CD4-positive, alpha-beta T cell treated with Interleukin-21 for 1 hour (primary cell): ENCODE results near the gene ATP8A2.
"Not testable (repeated sequence)": the region's sequence is repeated elsewhere in the genome, so short reads cannot be mapped to it uniquely, and the experiment has no call there.

Experiments
- DNase-seq: peaks from one replicate; pipeline ENCODE4 v3.0.0-alpha.2; 2020

ATP8A2 gene

DNA sequence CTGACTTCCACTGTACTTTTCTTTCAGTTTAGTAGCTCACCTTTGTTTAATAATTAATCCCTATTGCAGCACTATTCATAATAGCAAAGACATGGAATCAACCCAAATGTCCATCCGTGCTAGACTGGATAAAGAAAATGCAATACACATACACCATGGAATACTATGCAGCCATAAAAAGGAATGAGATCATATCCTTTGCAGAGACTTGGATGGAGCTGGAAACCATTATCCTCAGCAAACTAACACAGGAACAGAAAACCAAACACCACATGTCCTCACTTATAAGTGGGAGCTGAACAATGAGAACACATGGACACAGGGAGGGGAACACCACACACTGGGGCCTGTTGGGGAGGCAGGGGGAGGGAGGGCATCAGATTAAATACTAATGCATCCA lies 402.3 kb downstream of the ATP8A2 start:
- DNase-seq, result not testable (repeated sequence)

DNA sequence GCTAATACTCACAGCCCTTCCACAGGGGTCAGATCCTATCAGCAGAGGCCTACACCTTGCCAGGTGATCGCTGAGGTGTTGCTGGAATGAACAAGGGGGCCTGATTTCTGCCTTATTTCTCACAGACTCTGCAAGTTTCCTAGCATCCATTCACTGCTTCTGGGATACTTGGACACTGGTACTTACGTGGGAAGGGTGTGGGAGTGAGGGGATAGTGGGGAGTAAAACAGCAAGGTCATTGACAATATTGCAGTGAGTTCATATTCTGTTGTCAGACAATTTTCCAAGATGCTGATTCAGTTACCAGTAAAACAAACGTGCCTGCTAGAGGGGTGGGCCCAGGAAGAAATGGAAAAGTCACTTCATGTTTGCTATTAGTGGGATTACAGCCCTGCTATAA lies 403.5 kb downstream of the ATP8A2 start:
- DNase-seq, result no peak

DNA sequence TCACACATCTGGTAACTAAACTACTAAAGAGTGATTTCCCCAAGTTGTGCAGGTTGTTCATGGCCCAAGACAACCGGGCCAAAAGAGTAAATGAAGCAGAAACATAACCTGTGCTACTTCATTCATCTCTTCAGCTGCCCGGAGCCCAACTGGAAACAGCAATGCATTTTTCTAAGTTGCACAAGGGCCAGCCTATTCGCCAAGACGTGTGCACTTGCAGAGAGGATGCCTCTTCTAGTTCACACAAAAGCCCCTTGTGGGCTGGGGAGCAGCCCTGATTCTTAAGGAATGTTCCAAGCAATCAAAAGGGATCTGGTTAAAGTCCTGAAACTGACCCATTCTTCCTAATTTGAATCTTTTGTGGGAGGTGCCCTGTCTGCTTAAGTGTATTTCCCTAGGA lies 404.2 kb downstream of the ATP8A2 start:
- DNase-seq, result no peak

DNA sequence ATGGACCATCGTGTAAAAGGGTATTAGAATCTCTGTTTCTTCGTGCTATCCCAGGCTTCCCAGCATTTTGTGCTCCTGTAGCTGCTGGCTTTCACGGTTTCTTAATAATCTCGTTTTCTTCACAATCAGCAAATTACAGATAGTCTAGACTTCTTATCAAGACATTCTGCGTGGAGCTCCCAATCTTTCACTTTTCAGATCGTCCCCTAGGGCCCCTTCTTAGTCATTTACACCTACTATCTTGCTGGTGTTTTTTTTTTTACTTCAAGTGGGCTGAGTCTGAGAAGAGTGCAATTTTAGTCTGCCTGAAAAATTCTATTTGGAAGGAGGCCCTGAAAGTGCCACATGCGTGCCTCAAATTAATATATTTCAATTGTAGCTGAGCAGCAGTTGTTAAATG lies 404.9 kb downstream of the ATP8A2 start:
- DNase-seq, result no peak

DNA sequence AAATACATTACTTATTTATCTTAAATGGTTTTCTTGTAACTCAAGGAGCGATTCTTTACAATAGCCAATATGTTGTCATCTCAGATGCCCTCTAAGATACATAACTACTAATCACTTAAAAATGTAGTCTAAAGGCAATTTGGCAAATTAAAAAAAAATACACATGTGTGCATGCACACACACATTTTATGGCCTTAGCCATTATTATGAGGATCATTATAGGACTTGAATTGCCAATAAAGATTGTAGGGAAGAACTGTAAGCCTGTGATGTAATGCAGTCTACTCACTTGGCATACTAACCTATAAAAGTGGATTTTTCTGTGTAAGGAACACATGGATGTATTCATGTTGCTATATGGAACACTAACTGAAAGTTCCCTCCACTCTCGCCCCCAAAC lies 405.7 kb downstream of the ATP8A2 start:
- DNase-seq, result no peak

DNA sequence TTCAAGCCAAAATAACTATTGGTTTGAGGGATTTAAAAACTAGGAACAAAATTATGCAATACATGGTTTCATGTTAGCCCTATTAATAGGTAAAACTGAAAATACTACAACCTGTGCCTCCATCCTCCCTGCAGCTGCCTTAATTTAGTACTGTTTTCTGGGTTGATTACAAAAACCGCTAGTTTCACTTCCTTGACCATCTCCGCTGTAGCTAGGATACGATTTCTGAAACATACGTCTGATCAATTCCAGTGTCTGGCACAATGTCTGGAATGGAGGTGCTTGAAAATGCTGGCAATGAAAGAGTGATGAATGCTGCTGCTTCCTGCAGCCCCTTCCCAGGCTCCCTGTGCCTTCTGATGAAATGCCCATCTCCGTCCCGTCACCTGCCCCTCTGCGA lies 406.6 kb downstream of the ATP8A2 start:
- DNase-seq, result no peak

DNA sequence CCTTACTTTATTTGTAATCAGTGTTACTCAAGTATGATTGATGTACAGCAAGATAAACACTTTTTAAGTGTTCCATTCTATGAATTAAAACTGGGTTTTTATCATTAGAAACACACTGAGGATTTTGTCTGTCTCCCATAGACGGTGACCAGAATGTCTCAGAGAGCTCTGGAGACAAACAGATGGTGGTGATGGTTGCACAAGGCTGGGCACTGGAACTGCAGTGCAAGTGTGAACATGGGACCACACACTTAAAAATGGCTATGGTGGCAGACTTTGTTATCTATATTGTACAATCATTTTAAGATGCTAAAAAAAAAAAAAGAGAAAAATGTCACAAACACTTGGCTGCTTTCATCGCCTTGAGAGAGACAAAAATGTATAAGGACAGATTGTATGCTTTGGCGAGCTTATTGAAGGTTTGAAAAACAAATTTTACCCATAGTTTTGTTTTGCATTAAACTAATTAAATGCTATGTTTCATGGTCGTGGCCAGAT lies 407.1 kb downstream of the ATP8A2 start:
- no peak for DNase-seq

DNA sequence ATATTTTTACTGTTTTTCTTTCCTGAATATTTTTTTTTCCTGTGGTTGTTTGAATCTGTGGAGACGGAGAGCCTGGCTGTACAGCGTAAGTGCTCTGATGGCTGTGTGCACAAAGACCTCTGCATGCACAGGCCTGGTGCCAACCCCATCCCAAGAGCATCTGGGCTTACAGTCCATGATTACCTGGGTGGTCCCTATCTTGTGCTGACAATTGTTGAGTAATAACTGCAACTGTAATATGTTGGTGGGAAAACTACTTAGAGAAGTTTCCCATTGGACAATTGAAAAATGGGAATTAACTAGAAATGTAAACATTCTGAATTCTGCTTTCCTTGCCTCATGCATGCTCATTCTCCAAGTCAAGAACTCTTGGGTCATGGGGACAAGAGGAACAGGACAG lies 411.3 kb downstream of the ATP8A2 start:
- no peak for DNase-seq

DNA sequence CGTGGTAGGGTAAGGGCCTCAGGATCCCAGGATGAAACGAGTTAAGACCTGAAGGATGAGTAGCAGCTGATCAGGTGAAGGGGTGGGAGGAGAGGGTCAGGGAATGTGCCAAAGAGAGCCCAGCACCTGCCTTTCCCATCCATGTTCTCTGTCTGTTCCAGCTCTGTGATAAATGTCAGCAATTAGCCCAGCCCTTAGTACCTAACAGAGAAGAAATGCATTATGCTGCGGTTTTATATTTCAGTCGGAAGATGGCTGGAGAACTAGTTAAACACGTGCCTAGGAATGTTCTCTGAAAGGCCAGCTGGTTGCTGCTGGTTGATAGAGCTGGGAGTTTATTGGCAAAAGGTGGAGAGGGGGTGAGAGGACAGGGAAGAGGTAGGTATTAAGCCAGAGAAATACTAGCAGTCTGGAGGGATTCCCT lies 411.8 kb downstream of the ATP8A2 start:
- no peak for DNase-seq

DNA sequence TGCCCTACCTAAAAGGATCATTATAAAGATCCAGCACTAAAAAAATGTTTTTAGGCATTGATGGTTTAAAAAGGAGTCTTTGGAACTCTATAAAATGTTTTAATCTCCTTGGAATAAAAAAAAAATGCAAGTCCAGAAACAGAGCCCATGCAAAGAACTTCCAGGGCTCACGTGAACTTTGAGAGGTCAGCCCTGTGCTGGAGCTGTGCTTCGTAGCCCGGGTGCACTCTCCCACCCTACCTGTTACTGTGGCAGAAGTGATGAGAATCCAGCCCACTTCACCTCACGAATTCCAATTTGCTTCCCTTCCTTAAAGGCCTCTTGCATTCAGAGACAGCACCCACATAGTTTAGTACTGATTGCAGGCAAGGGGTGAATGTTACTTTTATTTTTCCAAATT lies 412.3 kb downstream of the ATP8A2 start:
- DNase-seq, result no peak

DNA sequence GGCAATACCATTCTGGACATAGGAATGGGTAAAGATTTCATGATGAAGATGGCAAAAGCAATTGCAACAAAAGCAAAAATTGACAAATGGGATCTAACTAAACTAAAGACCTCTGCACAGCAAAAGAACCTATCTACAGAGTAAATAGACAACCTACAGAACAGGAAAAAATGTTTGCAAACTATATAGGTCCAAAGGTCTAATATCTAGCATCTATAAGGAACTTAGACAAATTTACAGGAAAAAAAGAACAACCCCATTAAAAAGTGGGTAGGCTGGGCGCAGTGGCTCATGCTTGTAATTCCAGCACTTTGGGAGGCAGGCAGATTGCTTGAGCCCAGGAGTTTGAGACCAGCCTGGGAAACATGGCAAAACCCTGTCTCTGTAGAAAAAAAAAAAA lies 418.4 kb downstream of the ATP8A2 start:
- DNase-seq, result not testable (repeated sequence)

DNA sequence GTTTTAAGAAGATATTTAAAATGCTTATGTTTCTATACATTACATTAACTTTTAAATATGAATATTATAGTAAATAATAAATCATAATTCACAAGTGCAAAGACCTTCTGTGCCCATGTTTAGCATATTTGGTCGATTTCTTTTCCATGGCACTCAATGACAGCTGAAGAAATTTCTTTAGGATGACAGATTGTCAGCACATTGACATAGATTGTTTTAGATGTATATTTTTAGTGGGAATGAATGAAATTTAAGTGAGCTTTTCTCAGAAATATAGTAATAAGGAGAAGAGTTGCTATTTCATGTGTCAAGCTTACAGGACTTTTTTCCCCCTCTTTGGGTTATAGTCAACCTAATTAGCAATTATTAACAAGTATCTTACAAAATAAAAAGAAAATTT lies 423.5 kb downstream of the ATP8A2 start:
- DNase-seq, result no peak

DNA sequence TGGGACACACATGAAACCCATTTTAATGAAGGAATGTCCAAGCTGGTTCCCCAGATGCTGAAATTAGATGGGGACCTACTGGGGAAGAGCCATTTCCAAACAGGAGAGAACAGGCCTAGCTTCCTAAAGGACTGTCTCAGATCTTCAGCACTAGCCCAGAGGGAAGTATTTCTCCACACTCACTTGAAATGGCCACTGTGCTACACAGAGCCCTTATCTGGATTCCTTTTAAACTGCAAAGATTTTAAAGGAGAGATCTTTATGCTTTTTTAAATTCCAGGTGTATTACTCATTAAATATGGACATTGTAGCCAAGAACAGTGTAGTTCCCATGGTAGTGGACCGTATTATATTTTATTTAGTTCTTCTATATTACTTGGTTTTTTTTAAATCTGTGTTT lies 424.7 kb downstream of the ATP8A2 start:
- DNase-seq, result no peak

DNA sequence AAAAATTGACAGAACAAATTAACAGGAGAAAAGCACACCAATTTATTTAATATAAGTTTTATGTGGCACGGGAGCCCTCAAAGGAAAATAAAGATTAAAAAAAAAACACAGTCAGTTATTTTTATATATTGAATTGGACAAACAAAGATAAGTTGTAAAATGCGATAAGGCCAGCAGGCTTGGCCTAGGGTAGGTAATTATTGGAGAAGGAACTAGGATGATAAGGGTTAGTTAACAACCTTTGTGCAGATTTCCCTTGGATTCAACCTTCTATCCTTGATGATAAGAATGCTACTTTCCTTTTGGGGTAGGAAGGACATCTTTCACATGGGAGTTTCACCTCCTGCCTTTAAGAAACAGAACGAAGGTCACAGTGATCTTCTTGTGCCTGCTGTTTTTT lies 427.2 kb downstream of the ATP8A2 start:
- no peak for DNase-seq

DNA sequence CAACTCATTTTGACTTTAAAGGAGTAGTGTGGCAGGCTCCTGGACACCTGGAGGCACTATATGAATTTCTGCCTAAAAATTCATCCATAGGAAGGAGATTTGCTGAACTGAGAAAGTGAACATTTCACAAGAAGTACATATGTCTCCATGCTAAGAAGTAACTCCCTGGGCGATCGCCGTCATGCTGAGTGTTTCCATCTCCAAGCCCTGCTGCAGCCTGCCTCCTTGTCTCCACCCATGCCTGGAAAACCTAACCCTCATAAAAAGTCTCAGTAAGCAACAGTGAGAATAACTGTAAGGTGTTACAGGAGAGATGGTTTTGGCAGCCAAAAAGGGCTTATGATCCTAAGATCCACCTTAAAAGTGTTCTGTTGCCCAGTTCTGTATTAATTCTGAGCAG lies 428.7 kb downstream of the ATP8A2 start:
- no peak for DNase-seq

DNA sequence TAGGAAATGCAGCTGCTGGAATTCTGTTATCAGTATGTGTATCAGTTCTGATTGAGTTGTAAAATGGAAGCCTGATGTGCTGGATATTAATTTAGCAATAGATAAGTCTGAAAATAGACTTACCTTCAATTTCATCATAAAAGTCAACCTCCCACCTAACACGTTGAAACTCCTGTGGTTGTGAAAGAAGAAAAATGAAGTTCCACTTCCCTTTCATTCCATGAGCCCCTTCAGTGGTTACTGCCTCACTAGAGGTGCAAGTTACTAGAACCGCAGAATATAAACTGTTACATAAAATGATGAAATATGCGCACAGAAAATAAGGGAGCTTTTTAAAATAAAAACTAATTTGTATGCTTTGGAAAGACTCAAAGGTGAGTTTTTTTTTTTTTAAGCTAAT lies 430.8 kb downstream of the ATP8A2 start:
- DNase-seq, result no peak

DNA sequence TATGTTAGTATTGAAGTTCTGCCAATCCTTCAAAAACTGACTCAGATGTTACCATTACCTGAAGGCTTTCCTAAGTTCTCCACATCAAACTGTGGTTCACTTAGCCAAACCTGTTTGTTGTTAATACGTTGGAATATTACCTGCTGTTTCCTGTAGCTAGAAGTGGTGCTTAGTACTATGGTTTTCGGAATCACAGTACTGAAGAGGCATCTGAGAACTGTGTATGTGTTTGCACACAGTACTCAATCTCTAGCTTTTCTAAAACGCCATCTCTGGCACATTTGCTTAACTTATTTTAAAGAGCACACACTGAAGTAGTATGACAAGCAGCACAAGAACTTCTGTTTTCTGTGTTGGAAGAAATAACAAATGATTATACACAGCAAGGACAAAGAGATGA lies 431.9 kb downstream of the ATP8A2 start:
- DNase-seq, result no peak

DNA sequence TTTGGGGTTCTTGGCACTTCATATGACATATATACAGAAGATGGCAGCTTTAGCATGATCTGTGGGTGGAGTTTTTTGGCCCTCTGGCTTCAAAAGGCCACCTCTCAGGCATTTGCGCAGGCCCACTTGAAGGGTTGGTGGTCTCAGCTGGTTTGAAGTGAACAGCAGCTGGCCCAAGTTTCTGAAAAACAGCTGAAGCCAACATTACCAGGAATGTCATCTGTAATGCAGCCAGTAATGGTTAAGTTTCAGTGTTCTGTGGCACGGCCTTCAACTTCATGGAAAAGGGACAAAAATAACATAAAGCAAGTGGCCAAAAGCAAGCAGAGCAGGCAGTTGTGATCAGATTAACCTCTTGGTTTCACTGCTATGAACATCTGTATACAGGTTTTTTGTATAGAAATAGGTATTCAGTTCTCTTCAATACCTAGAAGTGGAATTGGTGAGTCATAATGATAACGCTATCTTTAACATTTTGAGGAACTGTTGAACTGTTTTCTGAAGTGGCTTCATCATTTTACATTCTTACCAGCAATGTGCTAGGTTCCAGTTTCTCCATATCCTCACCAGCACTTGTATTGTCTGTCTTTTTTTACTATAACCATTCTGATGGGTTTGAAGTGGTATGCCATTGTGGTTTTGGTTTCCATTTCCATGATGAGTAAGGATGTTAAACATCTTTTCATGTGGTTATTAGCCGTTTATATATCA lies 434.6 kb downstream of the ATP8A2 start:
- DNase-seq, result no peak

DNA sequence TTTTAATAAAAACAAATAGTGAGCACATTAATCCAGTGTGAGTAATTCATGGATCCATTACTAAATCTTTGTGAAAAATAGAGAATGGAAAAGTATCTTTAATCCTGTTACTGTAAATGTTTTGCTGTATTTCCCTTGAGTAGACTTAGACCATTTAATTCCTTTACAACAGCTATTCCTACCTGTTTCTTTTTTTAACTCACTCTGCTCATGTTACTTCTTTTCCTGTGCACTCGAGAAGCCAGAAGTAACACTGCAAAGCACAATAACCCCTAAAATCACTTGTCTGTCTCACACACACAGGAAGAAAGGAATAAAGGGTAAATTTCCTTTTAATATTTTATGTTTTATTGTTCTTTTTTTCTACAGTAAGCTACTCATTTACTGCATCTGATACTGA lies 435.8 kb downstream of the ATP8A2 start:
- DNase-seq, result no peak

DNA sequence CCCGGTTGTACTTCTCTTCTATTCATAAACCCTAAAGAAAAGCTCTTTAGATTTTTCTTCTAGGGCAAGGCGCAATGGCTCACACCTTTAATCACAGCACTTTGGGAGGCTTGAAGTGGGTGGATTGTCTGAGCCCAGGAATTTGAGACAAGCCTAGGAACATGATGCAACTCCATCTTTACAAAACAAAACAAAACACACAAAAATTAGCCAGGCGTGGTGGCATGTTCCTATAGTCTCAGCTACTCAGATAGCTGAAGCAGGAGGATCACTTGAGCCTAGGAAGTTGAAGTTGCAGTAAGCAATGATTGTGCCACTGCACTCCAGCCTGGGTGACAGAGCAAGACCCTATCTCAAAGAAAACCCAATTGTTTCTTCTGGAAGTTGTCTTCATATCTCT lies 439.7 kb downstream of the ATP8A2 start:
- no peak for DNase-seq

DNA sequence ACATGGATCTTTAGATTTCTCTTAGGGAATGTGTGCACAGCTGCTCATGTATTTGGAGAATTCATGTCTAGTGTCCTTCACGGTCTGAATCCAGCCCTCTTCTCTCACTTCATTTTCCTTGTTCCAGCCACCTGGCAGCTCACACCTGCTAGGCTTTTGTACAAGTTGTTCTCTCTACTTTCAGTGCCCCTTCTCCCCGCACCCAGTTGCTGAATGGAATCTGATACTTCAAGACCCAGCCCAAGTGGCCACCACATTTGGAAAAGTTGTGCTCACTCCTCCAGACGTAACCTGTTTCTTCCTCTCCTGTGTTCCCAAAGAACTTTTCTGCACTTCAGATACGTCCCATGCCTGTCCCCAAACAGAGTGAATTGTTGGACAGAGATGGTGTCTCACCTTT lies 444.5 kb downstream of the ATP8A2 start:
- no peak for DNase-seq

DNA sequence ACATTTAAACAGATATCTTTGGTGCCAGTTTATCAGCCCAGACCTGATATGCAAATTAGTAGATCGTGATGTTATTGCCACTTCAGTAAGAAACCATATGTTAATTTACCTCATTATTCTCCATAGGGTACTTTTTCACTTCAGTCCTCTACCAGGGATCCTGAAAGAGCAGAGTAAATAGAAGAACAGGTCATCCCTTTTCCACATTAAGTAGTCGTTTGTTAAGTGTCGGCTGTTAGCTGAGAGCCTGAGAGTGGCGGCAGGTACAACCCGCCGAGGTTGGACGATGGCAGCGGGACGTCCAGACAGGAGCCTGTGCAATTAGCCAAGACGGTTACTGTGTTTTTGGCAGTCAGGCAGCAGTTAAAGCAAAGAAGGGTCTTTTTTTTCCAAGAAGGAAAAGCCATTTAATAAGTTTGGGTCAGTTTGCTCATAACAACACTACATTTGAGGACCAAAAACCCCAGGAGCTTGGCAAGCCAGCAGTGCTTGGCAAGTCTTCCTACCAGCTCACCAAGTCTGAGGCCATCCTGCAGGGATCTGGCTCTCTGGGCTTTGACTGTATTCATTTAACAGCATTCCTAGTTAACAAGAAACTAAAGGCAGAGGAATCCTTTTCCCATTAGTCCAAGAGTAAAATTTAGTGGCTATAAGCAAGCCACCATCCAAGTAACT lies 448.2 kb downstream of the ATP8A2 start:
- no peak for DNase-seq

DNA sequence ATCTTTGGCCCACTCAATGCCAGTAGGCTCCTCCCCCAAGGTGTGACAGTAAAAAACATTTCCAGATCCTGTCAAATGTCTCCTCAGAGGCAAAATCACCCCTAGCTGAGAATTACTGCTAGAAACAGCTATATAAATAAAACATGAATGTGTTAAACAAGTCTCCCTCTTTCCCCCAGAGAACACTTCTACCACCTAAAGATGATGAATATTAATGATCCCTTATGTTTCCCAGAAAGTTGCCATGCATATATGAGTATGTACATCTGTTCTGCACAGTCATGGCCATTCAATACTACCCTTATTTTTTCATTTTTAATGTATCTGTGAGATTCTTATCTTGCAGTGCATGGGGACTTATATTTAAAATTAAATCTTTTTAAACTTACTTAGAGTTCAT lies 450.0 kb downstream of the ATP8A2 start:
- DNase-seq, result no peak

DNA sequence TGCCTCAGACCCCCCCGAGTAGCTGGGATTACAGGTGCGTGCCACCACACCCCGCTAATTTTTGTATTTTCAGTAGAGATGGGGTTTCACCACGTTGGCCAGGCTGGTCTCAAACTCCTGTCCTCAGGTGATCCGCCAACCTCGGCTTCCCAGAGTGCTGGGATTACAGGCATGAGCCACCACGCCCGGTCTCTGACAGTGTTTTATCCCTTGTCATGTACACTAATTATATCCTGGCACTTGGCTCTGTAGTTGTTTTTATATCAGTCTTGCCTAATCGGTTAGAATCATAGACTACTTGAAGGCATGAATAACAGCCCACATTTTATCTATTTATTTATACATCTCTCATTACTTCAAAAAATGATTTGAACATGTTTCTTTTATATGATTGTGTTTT lies 455.4 kb downstream of the ATP8A2 start:
- DNase-seq, result not testable (repeated sequence)
